ENCODE data around the gene CINP.

GRCh38 chr14:102304611-102305506, 57.8 kb downstream of the CINP start, which contains the start of gene MOK:
- TF ChIP-seq CTCF (IDR thresholded peaks at IDR 0.05; ENCODE audit: low read depth, low read length, poor library complexity, severe bottlenecking) (no peak), EZH2phosphoT487 (IDR thresholded peaks at IDR 0.05; ENCODE audit: borderline replicate concordance, low read length) (no peak)
